HEK293 (cell line): ENCODE data around the gene MED8.

Experiments used
- CTCF ChIA-PET: fragments of 350-600 bp; formaldehyde crosslinking; extraction: SDS; loops from one replicate; lab custom pipeline; 2021; ENCODE audit warnings: antibody characterized with exemption; lab: Yijun Ruan, JAX
- POLR2A ChIA-PET: fragments of 300-600 bp; formaldehyde crosslinking; extraction: SDS; loops from one replicate; lab custom pipeline; 2020; ENCODE audit warnings: antibody characterized with exemption, inconsistent platforms; lab: Yijun Ruan, JAX
- H3K27ac ChIP-seq: fragments of 200-500 bp; sonication (Bioruptor generic); 2 replicates; pipeline ENCODE4 v1.5.1; 2014; ENCODE audit warnings: low read depth, low read length, control low read depth, inconsistent platforms; ENCODE audit errors: extremely low read depth
- H3K36me3 ChIP-seq, 2 experiments: fragments of 200-500 bp in 1 of 2; sonication (Bioruptor generic) in 1 of 2; 1 replicate in 1 of 2; 2 replicates in 1 of 2; pipeline ENCODE4 v1.5.1; 2014 to 2017; ENCODE audit warnings: inconsistent platforms in 2 of 2, low read length in 2 of 2; ENCODE audit not compliant: control insufficient read depth in 2 of 2, insufficient read depth in 1 of 2
- H3K4me1 ChIP-seq: fragments of 200-500 bp; sonication (Bioruptor generic); 2 replicates; pipeline ENCODE4 v1.5.1; 2014; ENCODE audit warnings: mild to moderate bottlenecking, low read length, inconsistent platforms; ENCODE audit not compliant: control insufficient read depth, insufficient read depth
- H3K4me3 ChIP-seq: 2 replicates; pipeline ENCODE4 v1.5.1; 2011; ENCODE audit warnings: low read depth, mild to moderate bottlenecking, control low read depth, low read length, moderate library complexity
- H3K9me3 ChIP-seq: fragments of 200-500 bp; sonication (Bioruptor generic); 2 replicates; pipeline ENCODE4 v1.5.1; 2014; ENCODE audit warnings: low read depth, low read length, inconsistent platforms; ENCODE audit not compliant: control insufficient read depth, insufficient read depth
- AEBP2 ChIP-seq: fragments of 450-650 bp; formaldehyde crosslinking; IDR thresholded peaks from 2 replicates; pipeline ENCODE4 v1.5.1; 2016; ENCODE audit warnings: missing biosample characterization, missing genetic modification characterization, borderline replicate concordance
- KLF1 ChIP-seq: fragments of 450-650 bp; formaldehyde crosslinking; IDR thresholded peaks from 2 replicates; pipeline ENCODE4 v1.5.1; 2016; ENCODE audit warnings: missing biosample characterization, missing genetic modification characterization
- PRDM1 ChIP-seq: fragments of 450-650 bp; formaldehyde crosslinking; IDR thresholded peaks from 2 replicates; pipeline ENCODE4; 2016; ENCODE audit warnings: missing biosample characterization, missing genetic modification characterization
- YY1 ChIP-seq: fragments of 450-650 bp; formaldehyde crosslinking; IDR thresholded peaks from 2 replicates; pipeline ENCODE4 v1.5.1; 2018; ENCODE audit warnings: missing biosample characterization, missing genetic modification characterization
- ZBTB11 ChIP-seq: fragments of 450-650 bp; formaldehyde crosslinking; conservative IDR thresholded peaks from 2 replicates; pipeline ENCODE4 v1.5.1; 2016; ENCODE audit warnings: low read depth, missing biosample characterization, missing genetic modification characterization
- ZBTB48 ChIP-seq: fragments of 450-650 bp; formaldehyde crosslinking; IDR thresholded peaks from 2 replicates; pipeline ENCODE4 v1.5.1; 2016; ENCODE audit warnings: missing biosample characterization, missing genetic modification characterization
- ZBTB49 ChIP-seq: fragments of 450-650 bp; formaldehyde crosslinking; IDR thresholded peaks from 2 replicates; pipeline ENCODE4 v1.5.1; 2016; ENCODE audit warnings: missing biosample characterization, missing genetic modification characterization, low read depth
- ZEB2 ChIP-seq: fragments of 450-650 bp; formaldehyde crosslinking; IDR thresholded peaks from 2 replicates; pipeline ENCODE4 v1.5.1; 2016; ENCODE audit warnings: missing biosample characterization, missing genetic modification characterization
- ZFP41 ChIP-seq: fragments of 450-650 bp; formaldehyde crosslinking; IDR thresholded peaks from 2 replicates; pipeline ENCODE4 v1.5.1; 2016; ENCODE audit warnings: missing biosample characterization, missing genetic modification characterization, borderline replicate concordance
- ZFP69B ChIP-seq: fragments of 450-650 bp; formaldehyde crosslinking; IDR thresholded peaks from 2 replicates; pipeline ENCODE4 v1.5.1; 2016; ENCODE audit warnings: missing biosample characterization, missing genetic modification characterization
- ZNF112 ChIP-seq: fragments of 450-650 bp; formaldehyde crosslinking; IDR thresholded peaks from 2 replicates; pipeline ENCODE4 v1.5.0; 2017; ENCODE audit warnings: missing biosample characterization, missing genetic modification characterization
- ZNF114 ChIP-seq: fragments of 450-650 bp; formaldehyde crosslinking; IDR thresholded peaks from 2 replicates; pipeline ENCODE4 v1.5.0; 2017; ENCODE audit warnings: missing biosample characterization, missing genetic modification characterization
- ZNF157 ChIP-seq: fragments of 450-650 bp; formaldehyde crosslinking; IDR thresholded peaks from 2 replicates; pipeline ENCODE4 v1.5.1; 2016; ENCODE audit warnings: missing biosample characterization, missing genetic modification characterization
- ZNF280D ChIP-seq: fragments of 450-650 bp; formaldehyde crosslinking; IDR thresholded peaks from 2 replicates; pipeline ENCODE4 v1.5.1; 2016; ENCODE audit warnings: missing biosample characterization, missing genetic modification characterization
- ZNF324 ChIP-seq: fragments of 450-650 bp; formaldehyde crosslinking; IDR thresholded peaks from 2 replicates; pipeline ENCODE4 v1.5.1; 2016; ENCODE audit warnings: missing biosample characterization, missing genetic modification characterization
- ZNF366 ChIP-seq: fragments of 450-650 bp; formaldehyde crosslinking; conservative IDR thresholded peaks from 2 replicates; pipeline ENCODE4 v1.5.1; 2016; ENCODE audit warnings: missing biosample characterization, missing genetic modification characterization
- ZNF501 ChIP-seq: fragments of 450-650 bp; formaldehyde crosslinking; IDR thresholded peaks from 2 replicates; pipeline ENCODE4 v1.5.1; 2016; ENCODE audit warnings: missing biosample characterization, missing genetic modification characterization
- ZNF521 ChIP-seq: fragments of 450-650 bp; formaldehyde crosslinking; IDR thresholded peaks from 2 replicates; pipeline ENCODE4 v1.5.1; 2017; ENCODE audit warnings: missing biosample characterization, mild to moderate bottlenecking, missing genetic modification characterization
- ZNF558 ChIP-seq: fragments of 450-650 bp; formaldehyde crosslinking; IDR thresholded peaks from 2 replicates; pipeline ENCODE4 v1.5.1; 2016; ENCODE audit warnings: missing biosample characterization, missing genetic modification characterization
- ZNF596 ChIP-seq: fragments of 450-650 bp; IDR thresholded peaks from 2 replicates; pipeline ENCODE4 v1.5.0; 2018; ENCODE audit warnings: missing biosample characterization, mild to moderate bottlenecking, missing genetic modification characterization, moderate library complexity
- ZNF654 ChIP-seq: fragments of 450-650 bp; formaldehyde crosslinking; IDR thresholded peaks from 2 replicates; pipeline ENCODE4 v1.5.1; 2016; ENCODE audit warnings: low read depth, missing biosample characterization, missing genetic modification characterization
- ZNF664 ChIP-seq: fragments of 450-650 bp; formaldehyde crosslinking; IDR thresholded peaks from 2 replicates; pipeline ENCODE4 v1.5.1; 2016; ENCODE audit warnings: missing biosample characterization, missing genetic modification characterization
- ZNF692 ChIP-seq: fragments of 450-650 bp; formaldehyde crosslinking; IDR thresholded peaks from 2 replicates; pipeline ENCODE4 v1.5.1; 2016; ENCODE audit warnings: missing biosample characterization, missing genetic modification characterization
- ZNF837 ChIP-seq: fragments of 450-650 bp; formaldehyde crosslinking; IDR thresholded peaks from 2 replicates; pipeline ENCODE4 v1.5.1; 2016; ENCODE audit warnings: missing biosample characterization, missing genetic modification characterization

Gene MED8

GRCh38 chr1:43354471-43354870, 35.1 kb downstream of the MED8 start (continued):
- TF ChIP-seq ZNF692 (no peak), ZNF596 (tag by site-specific recombination) (no peak), ZNF664 (tag by site-specific recombination) (no peak), ZNF280D (tag by site-specific recombination) (no peak), ZBTB48 (tag by site-specific recombination) (no peak), ZNF501 (tag by site-specific recombination) (no peak), ZFP69B (no peak), ZNF654 (tag by site-specific recombination) (no peak), ZFP41 (tag by site-specific recombination) (no peak), ZNF114 (tag by site-specific recombination) (no peak)

GRCh38 chr1:43352881-43353280, 36.7 kb downstream of the MED8 start:
- ChIA-PET CTCF (no interaction called here), POLR2A (no interaction called here)
- Histone ChIP-seq H3K4me3 (no peak overlapping the region), H3K36me3 (no peaks in the 10 kb centered on the region), H3K4me1 (0 out of 2 replicates have a peak, but pooled peaks cover 3% of the 10 kb centered on the region), H3K9me3 (no peaks in the 10 kb centered on the region), H3K27ac (no peak overlapping the region)
- TF ChIP-seq ZNF324 (tag by site-specific recombination) (no peak), PRDM1 (tag by site-specific recombination) (peak; percentile 39; the same call in 1 of the 2 replicates), KLF1 (tag by site-specific recombination) (no peak), ZEB2 (tag by site-specific recombination) (no peak), AEBP2 (tag by site-specific recombination) (no peak)

- CTCF ChIA-PET: no interaction called here
- no peaks in the 10 kb centered on the region for H3K9me3 ChIP-seq
- 0 out of 2 replicates have a peak, but pooled peaks cover 3% of the 10 kb centered on the region for H3K4me1 ChIP-seq
- no peak overlapping the region for H3K4me3 ChIP-seq
- POLR2A ChIA-PET: no interaction called here
- no peak overlapping the region for H3K27ac ChIP-seq
- no peaks in the 10 kb centered on the region for H3K36me3 ChIP-seq
- no peak for TF ChIP-seq ZNF558 (tag by site-specific recombination)
- no peak for TF ChIP-seq ZNF112 (tag by site-specific recombination)
- TF ChIP-seq YY1 (tag by site-specific recombination): no peak
- no peak for TF ChIP-seq ZBTB49
- TF ChIP-seq ZBTB11 (tag by site-specific recombination): no peak
- TF ChIP-seq ZNF837 (tag by site-specific recombination): no peak
- TF ChIP-seq ZNF521 (tag by site-specific recombination): no peak
- TF ChIP-seq ZNF157: no peak
- no peak for TF ChIP-seq ZNF366 (tag by site-specific recombination)
These were observed 37.3 kb downstream of the MED8 start for GRCh38 chr1:43352351-43352705.
